RWPE1 (cell line): ENCODE data around the gene PHLPP1.

Experiments used
- CTCF ChIA-PET: fragments of 350-600 bp; sonication (Branson Sonifier 250); formaldehyde crosslinking; extraction: SDS; loops from one replicate; lab custom pipeline; 2021; lab: Yijun Ruan, JAX
- POLR2A ChIA-PET: fragments of 400-600 bp; formaldehyde crosslinking; extraction: SDS; loops from one replicate; lab custom pipeline; 2020; ENCODE audit warnings: antibody characterized with exemption; ENCODE audit not compliant: low non-redundant PET; lab: Yijun Ruan, JAX
- DNase-seq: peaks from one replicate; pipeline ENCODE4 v3.0.0; 2012; ENCODE audit warnings: low spot score
- H3K27ac ChIP-seq: fragments of 450-650 bp; 2 replicates; pipeline ENCODE4 v1.5.1; 2017
- TF ChIP-seq, protein P1 (sequence below): fragments of 450-650 bp; conservative IDR thresholded peaks from 2 replicates; pipeline ENCODE4 v1.5.1; 2017; ENCODE audit warnings: low read depth, mild to moderate bottlenecking

PHLPP1 gene

DNA sequence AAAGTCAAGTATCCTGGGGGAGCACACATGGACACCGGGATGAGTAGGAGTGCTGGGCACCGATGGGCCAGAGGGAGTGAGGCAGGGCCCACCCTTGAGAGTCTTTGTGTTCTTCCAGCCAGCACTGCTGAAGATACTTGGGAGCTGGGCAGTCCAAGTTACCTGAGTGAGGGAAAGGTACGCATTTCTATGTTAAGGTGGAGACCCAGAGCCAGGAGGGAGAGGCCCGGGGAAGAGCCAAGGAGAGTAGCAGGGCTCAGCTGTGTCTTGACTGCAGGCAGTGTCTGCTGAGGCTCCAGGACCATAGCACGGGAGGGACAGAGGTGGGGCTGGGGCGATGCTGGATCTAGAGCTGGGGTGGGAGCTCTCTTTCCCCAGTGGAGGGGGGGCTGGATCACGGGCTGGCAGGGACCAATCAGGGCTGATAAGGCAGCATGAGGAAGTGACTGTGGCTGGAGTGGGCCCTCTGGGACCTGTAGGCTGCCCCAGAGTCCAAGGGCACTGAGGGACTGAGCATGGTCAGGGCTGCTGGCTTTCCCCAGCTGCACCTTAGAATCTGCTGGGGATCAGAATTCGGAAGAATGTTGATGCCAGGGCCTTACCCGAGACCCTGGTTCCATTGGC is 289.2 kb downstream of the PHLPP1 start:
- CTCF ChIA-PET: no interaction called here
- no peak for DNase-seq
- no peak overlapping the region for H3K27ac ChIP-seq
- TF ChIP-seq, protein P1, sequence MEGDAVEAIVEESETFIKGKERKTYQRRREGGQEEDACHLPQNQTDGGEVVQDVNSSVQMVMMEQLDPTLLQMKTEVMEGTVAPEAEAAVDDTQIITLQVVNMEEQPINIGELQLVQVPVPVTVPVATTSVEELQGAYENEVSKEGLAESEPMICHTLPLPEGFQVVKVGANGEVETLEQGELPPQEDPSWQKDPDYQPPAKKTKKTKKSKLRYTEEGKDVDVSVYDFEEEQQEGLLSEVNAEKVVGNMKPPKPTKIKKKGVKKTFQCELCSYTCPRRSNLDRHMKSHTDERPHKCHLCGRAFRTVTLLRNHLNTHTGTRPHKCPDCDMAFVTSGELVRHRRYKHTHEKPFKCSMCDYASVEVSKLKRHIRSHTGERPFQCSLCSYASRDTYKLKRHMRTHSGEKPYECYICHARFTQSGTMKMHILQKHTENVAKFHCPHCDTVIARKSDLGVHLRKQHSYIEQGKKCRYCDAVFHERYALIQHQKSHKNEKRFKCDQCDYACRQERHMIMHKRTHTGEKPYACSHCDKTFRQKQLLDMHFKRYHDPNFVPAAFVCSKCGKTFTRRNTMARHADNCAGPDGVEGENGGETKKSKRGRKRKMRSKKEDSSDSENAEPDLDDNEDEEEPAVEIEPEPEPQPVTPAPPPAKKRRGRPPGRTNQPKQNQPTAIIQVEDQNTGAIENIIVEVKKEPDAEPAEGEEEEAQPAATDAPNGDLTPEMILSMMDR: no peak
- POLR2A ChIA-PET: no interaction called here

DNA sequence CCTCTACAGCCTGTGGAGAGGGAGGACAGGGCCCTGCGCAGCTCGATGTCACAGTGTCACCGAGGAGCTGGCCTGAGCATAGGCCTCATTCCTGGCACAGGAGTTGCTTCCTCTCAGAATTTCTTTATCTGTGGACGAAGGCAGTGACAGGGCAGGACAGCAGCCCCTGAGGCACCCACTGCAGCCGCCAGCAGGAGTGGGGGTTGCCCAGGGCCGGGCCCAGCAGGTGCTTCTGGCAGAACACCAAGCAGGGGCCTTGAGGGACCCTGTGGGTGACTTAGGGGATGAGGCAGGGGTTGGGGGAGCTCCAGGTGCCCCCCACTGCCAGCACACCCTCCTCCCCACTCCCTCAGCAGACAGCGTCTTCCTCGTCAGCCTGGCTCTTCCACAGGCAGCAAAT is 290.0 kb downstream of the PHLPP1 start:
- POLR2A ChIA-PET: no interaction called here
- TF ChIP-seq, protein P1: no peak

DNA sequence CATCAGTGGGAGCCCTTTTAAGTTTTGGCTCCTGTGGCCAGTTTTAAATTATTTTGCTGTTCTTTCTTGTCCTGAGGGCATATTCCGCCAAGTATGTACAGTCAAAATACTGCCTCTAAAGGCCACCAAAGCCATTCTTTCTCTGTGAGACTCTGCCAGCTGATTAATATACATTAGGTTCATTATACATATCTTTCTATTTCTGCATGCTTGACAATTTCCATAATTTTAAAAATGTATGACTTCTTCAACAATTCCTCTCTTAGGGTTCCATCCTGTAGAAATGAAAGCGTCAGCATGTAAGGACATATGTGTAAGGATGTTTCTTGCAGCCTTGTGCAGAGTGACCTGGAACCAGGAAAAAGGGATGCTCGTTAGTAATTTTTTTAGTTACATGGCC is 291.9 kb downstream of the PHLPP1 start:
- DNase-seq: no peak
- ChIA-PET CTCF (interaction anchor here (0.6 to 0.7 kb wide), 2 partner anchors 226 to 437 kb away, joined by 3 read pairs; no protein-coding TSS in a partner anchor), POLR2A (no interaction called here)
- H3K27ac ChIP-seq: no peak overlapping the region
- TF ChIP-seq, protein P1: no peak

More for the DNA sequence above, 290.0 kb downstream of the PHLPP1 start:
- CTCF ChIA-PET: no interaction called here
- no peak for DNase-seq
- H3K27ac ChIP-seq: no peak overlapping the region

DNA sequence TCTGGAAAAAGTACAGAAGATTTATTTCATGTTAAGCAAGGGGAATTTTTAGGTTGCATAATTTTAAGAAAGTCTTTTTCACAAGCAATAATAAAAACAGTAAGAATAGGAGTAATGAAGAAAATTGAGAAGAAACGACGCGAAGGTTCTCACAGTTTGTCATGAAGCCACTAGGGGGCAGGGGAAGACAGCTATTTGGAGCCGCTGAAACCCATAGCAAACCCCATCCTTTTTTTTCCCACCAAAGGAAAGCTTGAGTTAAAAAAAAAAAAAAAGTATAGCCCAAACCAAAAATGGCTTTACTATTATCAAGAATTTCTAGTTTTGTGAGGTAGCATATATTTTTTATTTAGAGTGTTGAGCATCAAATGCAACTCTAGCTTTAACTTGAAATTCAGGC is 300.9 kb downstream of the PHLPP1 start:
- no peak overlapping the region for H3K27ac ChIP-seq
- TF ChIP-seq, protein P1: peak; percentile 78
- ChIA-PET POLR2A (no interaction called here), CTCF (interaction anchor here (0.6 to 1.4 kb wide), 17 partner anchors 10 to 841 kb away, joined by 3 to 9 read pairs (median 4); no protein-coding TSS in a partner anchor)
- peak; percentile 54 for DNase-seq

DNA sequence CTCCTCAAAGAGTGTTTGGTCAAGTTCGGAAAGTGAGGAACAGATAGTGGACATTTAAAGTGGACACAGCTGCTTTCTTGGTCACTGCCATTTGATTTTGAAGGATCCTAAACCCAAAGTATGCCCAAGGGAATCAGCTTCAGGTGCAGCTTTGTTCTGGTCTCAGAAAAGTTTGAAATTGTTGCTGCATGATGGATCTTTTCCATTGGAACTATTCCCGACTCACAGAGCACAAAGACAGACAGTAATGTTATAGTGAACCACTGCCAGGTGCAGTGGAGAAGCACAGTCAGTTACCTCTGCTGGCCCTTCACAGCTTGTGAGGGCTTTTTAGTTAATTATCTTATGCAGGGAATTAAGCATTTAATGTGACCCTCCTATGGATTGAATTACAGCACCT is 301.7 kb downstream of the PHLPP1 start:
- no peak for DNase-seq
- ChIA-PET POLR2A (no interaction called here), CTCF (interaction anchor here (0.6 to 1.4 kb wide), 9 partner anchors 13 to 555 kb away, joined by 3 to 9 read pairs (median 5); no protein-coding TSS in a partner anchor)
- TF ChIP-seq, protein P1: no peak
- no peak overlapping the region for H3K27ac ChIP-seq

DNA sequence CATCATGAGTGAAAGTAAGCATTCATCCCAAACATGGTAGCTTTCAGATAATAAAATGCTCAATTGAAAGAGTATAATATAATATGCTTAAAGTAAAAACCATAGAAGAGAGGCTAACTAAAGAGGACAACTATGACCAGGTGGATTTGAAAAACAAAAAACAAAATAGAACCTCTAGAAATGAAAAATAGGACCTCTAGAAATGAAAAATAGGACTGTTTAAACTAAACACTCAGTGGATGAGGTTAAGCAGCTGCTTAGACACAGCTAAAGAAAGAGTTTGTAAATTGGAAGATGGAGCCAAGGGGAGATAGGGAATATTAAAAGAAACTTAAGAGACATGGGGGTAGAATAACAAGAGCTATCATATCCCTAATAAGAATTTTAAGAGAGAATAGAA is 302.6 kb downstream of the PHLPP1 start:
- H3K27ac ChIP-seq: no peak overlapping the region
- TF ChIP-seq, protein P1: no peak
- CTCF ChIA-PET: interaction anchor here (0.7 to 1.0 kb wide), 3 partner anchors 10 to 305 kb away, joined by 3 to 4 read pairs (median 4); no protein-coding TSS in a partner anchor
- no peak for DNase-seq
- POLR2A ChIA-PET: no interaction called here
